H1 (cell line): ENCODE measurements around the gene FBXO34. TPM values are rescaled to one million over a fixed set of nuclear protein-coding genes. Genes with fewer than 3 reads are reported as not detected.

Experiments
- CTCF ChIA-PET: fragments of 300-600 bp; sonication (Branson Sonifier 250); formaldehyde crosslinking; loops from one replicate; lab custom pipeline; 2021; ENCODE audit not compliant: partially characterized antibody; lab: Charles Lee
- POLR2A ChIA-PET: fragments of 300-600 bp; sonication (Branson Sonifier 250); formaldehyde crosslinking; loops from one replicate; lab custom pipeline; 2021; ENCODE audit warnings: inconsistent platforms; ENCODE audit not compliant: partially characterized antibody; lab: Charles Lee
- DNase-seq, 2 experiments: peaks; one replicate each; pipeline versions ENCODE4 v3.0.0 to v3.0.0-alpha.2; 2010 to 2022; ENCODE audit warnings: low spot score in 2 of 2, low read depth in 1 of 2, mixed read lengths in 1 of 2
- FAIRE-seq: peaks from 2 replicates; lab custom pipeline; 2011; peaks lifted over from hg19 to GRCh38; lab: Jason Lieb, UNC
- H2AFZ ChIP-seq: 2 replicates; pipeline ENCODE4 v1.8.1; 2012; ENCODE audit warnings: low read length, inconsistent platforms
- H2AK5ac ChIP-seq: 2 replicates; pipeline ENCODE4 v1.6.1; 2013; ENCODE audit warnings: low read depth, low read length
- H2BK120ac ChIP-seq: replicated peaks from 2 replicates; pipeline ENCODE3; 2013; ENCODE audit warnings: low read depth, low read length, inconsistent platforms
- H2BK12ac ChIP-seq: 2 replicates; pipeline ENCODE4 v1.6.1; 2013; ENCODE audit warnings: low read depth, low read length
- H2BK15ac ChIP-seq: 2 replicates; pipeline ENCODE4 v1.6.1; 2013; ENCODE audit warnings: low read length
- H2BK20ac ChIP-seq: 2 replicates; pipeline ENCODE4 v1.6.1; 2013; ENCODE audit warnings: low read length
- H2BK5ac ChIP-seq: 2 replicates; pipeline ENCODE4 v1.6.1; 2013; ENCODE audit warnings: low read depth, low read length
- H3K14ac ChIP-seq: 2 replicates; pipeline ENCODE4 v1.6.1; 2013; ENCODE audit warnings: inconsistent platforms; ENCODE audit not compliant: insufficient read length
- H3K18ac ChIP-seq: 2 replicates; pipeline ENCODE4 v1.6.1; 2013; ENCODE audit warnings: low read length; ENCODE audit errors: extremely low read depth
- H3K23ac ChIP-seq: 2 replicates; pipeline ENCODE4 v1.6.1; 2013; ENCODE audit warnings: inconsistent platforms; ENCODE audit not compliant: insufficient read length
- H3K23me2 ChIP-seq: 2 replicates; pipeline ENCODE4 v1.6.1; 2013; ENCODE audit warnings: low read depth, low read length
- H3K27ac ChIP-seq: 2 replicates; pipeline ENCODE4 v1.6.1; 2011; ENCODE audit warnings: low read depth, low read length, inconsistent platforms
- H3K27me3 ChIP-seq, 4 experiments: replicated peaks in 1 of 4; 1 replicate in 1 of 4; 2 replicates in 3 of 4; pipeline versions ENCODE4 v1.6.1 to v1.8.1; 2011 to 2013; ENCODE audit warnings: low read length in 3 of 4, mild to moderate bottlenecking in 3 of 4, inconsistent platforms in 2 of 4, mixed read lengths in 2 of 4, moderate library complexity in 1 of 4; ENCODE audit not compliant: control insufficient read depth in 3 of 4, insufficient read depth in 3 of 4; ENCODE audit errors: extremely low read depth in 1 of 4
- H3K36me3 ChIP-seq, 4 experiments: 2 replicates each; pipeline versions ENCODE4 v1.6.1 to v1.8.1; 2011 to 2013; ENCODE audit warnings: mild to moderate bottlenecking in 4 of 4, low read length in 3 of 4, moderate library complexity in 2 of 4, control low read depth in 1 of 4, inconsistent platforms in 1 of 4; ENCODE audit not compliant: insufficient read depth in 4 of 4, control insufficient read depth in 2 of 4
- H3K4ac ChIP-seq: replicated peaks from 2 replicates; pipeline ENCODE3; 2013; ENCODE audit warnings: low read length, low read depth, mixed read lengths, inconsistent platforms; ENCODE audit not compliant: insufficient read length
- H3K4me1 ChIP-seq, 4 experiments: replicated peaks in 1 of 4; 1 replicate in 1 of 4; 2 replicates in 3 of 4; pipeline versions ENCODE4 v1.6.1 to v1.8.1; 2011 to 2013; ENCODE audit warnings: low read length in 3 of 4, inconsistent platforms in 2 of 4, mixed read lengths in 1 of 4; ENCODE audit not compliant: insufficient read depth in 4 of 4, control insufficient read depth in 3 of 4
- H3K4me2 ChIP-seq, 2 experiments: 2 replicates each; pipeline versions ENCODE4 v1.6.1 to v1.8.1; 2011 to 2013; ENCODE audit warnings: low read depth in 2 of 2, low read length in 2 of 2, control low read depth in 1 of 2, inconsistent platforms in 1 of 2, mild to moderate bottlenecking in 1 of 2; ENCODE audit not compliant: insufficient read depth in 1 of 2
- H3K4me3 ChIP-seq, 4 experiments: fragments of 200-600, 300-600 bp in 1 of 4; sonication (generic), shearing (Covaris generic), sonication (Bioruptor Twin) in 1 of 4; 2 replicates each; pipeline versions ENCODE4 v1.5.1 to v1.8.1; 2011 to 2016; ENCODE audit warnings: low read length in 4 of 4, low read depth in 3 of 4, control low read depth in 2 of 4, inconsistent platforms in 2 of 4, mild to moderate bottlenecking in 2 of 4, mixed read lengths in 1 of 4, moderate library complexity in 1 of 4; ENCODE audit not compliant: insufficient read depth in 2 of 4; ENCODE audit errors: extremely low read depth in 1 of 4
- H3K56ac ChIP-seq: replicated peaks from 2 replicates; pipeline ENCODE3; 2013; ENCODE audit warnings: low read depth, mild to moderate bottlenecking, mixed read lengths, low read length, inconsistent platforms; ENCODE audit not compliant: insufficient read length
- H3K79me1 ChIP-seq: 2 replicates; pipeline ENCODE4 v1.6.1; 2013; ENCODE audit warnings: low read depth, low read length, control low read depth
- H3K79me2 ChIP-seq, 2 experiments: 2 replicates each; pipeline versions ENCODE4 v1.6.1 to v1.8.1; 2012 to 2013; ENCODE audit warnings: low read length in 2 of 2, mild to moderate bottlenecking in 2 of 2, inconsistent platforms in 1 of 2; ENCODE audit not compliant: insufficient read depth in 2 of 2, control insufficient read depth in 1 of 2
- H3K9ac ChIP-seq, 4 experiments: replicated peaks in 1 of 4; 1 replicate in 1 of 4; 2 replicates in 3 of 4; pipeline versions ENCODE4 v1.6.1 to v1.8.1; 2011 to 2013; ENCODE audit warnings: low read depth in 3 of 4, low read length in 3 of 4, control low read depth in 2 of 4, mild to moderate bottlenecking in 2 of 4, moderate library complexity in 2 of 4, inconsistent platforms in 1 of 4; ENCODE audit errors: extremely low read depth in 1 of 4
- H3K9me3 ChIP-seq, 2 experiments: 2 replicates each; pipeline versions ENCODE4 v1.6.1 to v1.8.1; 2012 to 2013; ENCODE audit warnings: mild to moderate bottlenecking in 2 of 2, moderate library complexity in 2 of 2, control low read depth in 1 of 2, inconsistent platforms in 1 of 2, low read depth in 1 of 2, low read length in 1 of 2, mixed read lengths in 1 of 2; ENCODE audit not compliant: insufficient read depth in 2 of 2
- H4K20me1 ChIP-seq, 2 experiments: replicated peaks in 1 of 2; 2 replicates each; pipeline versions ENCODE3 to v1.8.1; 2011 to 2013; ENCODE audit warnings: inconsistent platforms in 2 of 2, low read length in 2 of 2, mild to moderate bottlenecking in 1 of 2; ENCODE audit not compliant: insufficient read depth in 2 of 2, control insufficient read depth in 1 of 2
- H4K5ac ChIP-seq: 2 replicates; pipeline ENCODE4 v1.6.1; 2013; ENCODE audit warnings: low read length, low read depth, mixed read lengths, inconsistent platforms; ENCODE audit not compliant: insufficient read length
- H4K8ac ChIP-seq: 2 replicates; pipeline ENCODE4 v1.8.0; 2013; ENCODE audit warnings: mild to moderate bottlenecking, moderate library complexity, low read length, inconsistent platforms; ENCODE audit not compliant: insufficient read depth; ENCODE audit errors: extremely low read depth
- H4K91ac ChIP-seq: replicated peaks from 2 replicates; pipeline ENCODE3; 2013; ENCODE audit warnings: low read length, mixed read lengths, inconsistent platforms; ENCODE audit not compliant: insufficient read length
- BRCA1 ChIP-seq: IDR thresholded peaks from 2 replicates; pipeline ENCODE4 v1.6.1; 2012; ENCODE audit warnings: low read depth, low read length, improper control_type of control experiment
- CEBPB ChIP-seq: IDR thresholded peaks from 2 replicates; pipeline ENCODE4 v1.6.1; 2012; ENCODE audit warnings: low read depth, low read length
- CTBP2 ChIP-seq: IDR thresholded peaks from 2 replicates; pipeline ENCODE4 v1.7.0; 2011; ENCODE audit warnings: borderline replicate concordance, mild to moderate bottlenecking, moderate library complexity, mixed read lengths, low read length; ENCODE audit not compliant: insufficient read depth, insufficient read length
- EP300 ChIP-seq, 2 experiments: IDR thresholded peaks; 1 replicate in 1 of 2; 2 replicates in 1 of 2; pipeline ENCODE4 v1.6.1; 2011 to 2012; ENCODE audit warnings: low read depth in 2 of 2, low read length in 2 of 2, mild to moderate bottlenecking in 2 of 2, borderline replicate concordance in 1 of 2, inconsistent platforms in 1 of 2, moderate library complexity in 1 of 2
- HDAC6 ChIP-seq: IDR thresholded peaks from one replicate; pipeline ENCODE4 v1.7.1; 2012; ENCODE audit warnings: low read depth, mild to moderate bottlenecking, inconsistent platforms, low read length, moderate library complexity
- JUN ChIP-seq: IDR thresholded peaks from 2 replicates; pipeline ENCODE4 v1.6.1; 2011; ENCODE audit warnings: low read depth, mild to moderate bottlenecking, improper control_type of control experiment, low read length
- NRF1 ChIP-seq: IDR thresholded peaks from 2 replicates; pipeline ENCODE4 v1.6.1; 2011; ENCODE audit warnings: mild to moderate bottlenecking, low read depth, low read length, improper control_type of control experiment
- PHF8 ChIP-seq: fragments of 200-600 bp; sonication (generic); conservative IDR thresholded peaks from 2 replicates; pipeline ENCODE4 v1.7.1; 2012; ENCODE audit warnings: low read depth, mild to moderate bottlenecking, inconsistent platforms, low read length, moderate library complexity
- RAD21 ChIP-seq, 2 experiments: IDR thresholded peaks in 1 of 2; conservative IDR thresholded peaks in 1 of 2; 2 replicates each; pipeline ENCODE4 v1.6.1; 2011; ENCODE audit warnings: low read depth in 2 of 2, low read length in 2 of 2, improper control_type of control experiment in 1 of 2, inconsistent platforms in 1 of 2, mild to moderate bottlenecking in 1 of 2, moderate library complexity in 1 of 2
- RFX5 ChIP-seq: IDR thresholded peaks from 2 replicates; pipeline ENCODE4 v1.6.1; 2011; ENCODE audit warnings: low read depth, low read length, improper control_type of control experiment, borderline replicate concordance
- SP2 ChIP-seq: IDR thresholded peaks from 2 replicates; pipeline ENCODE4 v1.6.1; 2012; ENCODE audit warnings: mild to moderate bottlenecking, low read length, inconsistent platforms
- SP4 ChIP-seq: IDR thresholded peaks from 2 replicates; pipeline ENCODE4 v1.6.1; 2012; ENCODE audit warnings: low read length, inconsistent platforms
- USF2 ChIP-seq: IDR thresholded peaks from 2 replicates; pipeline ENCODE4 v1.6.1; 2011; ENCODE audit warnings: low read length, improper control_type of control experiment
- WGBS, 2 experiments: shearing (Covaris generic) in 1 of 2; methylation state at CpG; one replicate each; pipeline versions ENCODE4 v1.1.6 to v1.1.7; 2013 to 2015; ENCODE audit warnings: low lambda C conversion rate in 2 of 2, mixed read lengths in 2 of 2, inconsistent platforms in 1 of 2, low coverage in 1 of 2, missing lambda C conversion rate in 1 of 2; ENCODE audit not compliant: insufficient replicate concordance in 2 of 2, insufficient coverage in 1 of 2, insufficient read length in 1 of 2; ENCODE audit errors: extremely low coverage in 1 of 2, missing lambda C conversion rate in 1 of 2; 5-methylcytosine and 5-hydroxymethylcytosine counted together
- polyA plus RNA-seq, 7 experiments: library from polyadenylated mRNA; depleted of rRNA in 3 of 7; stranded (reverse) in 5 of 7; unstranded in 2 of 7; fragments of >200 nt in 5 of 7; fragments of 200-250 nt in 2 of 7; gene quantifications; 1 replicate in 5 of 7; 2 replicates in 1 of 7; 4 replicates in 1 of 7; pipeline versions ENCODE4 v1.2.1 to v1.2.3, GENCODE V29; 2011 to 2013; ENCODE audit warnings: missing spikeins in 2 of 7, mixed read lengths in 2 of 7
- total RNA-seq: library from RNA; stranded (reverse); fragmentation: NEBNext Ultra II Directional; extraction: Animal tissue kit (Norgen Biotek cat#: 25700); gene quantifications from 2 replicates; pipeline ENCODE4 v1.2.1, GENCODE V29; 2021

Gene FBXO34
- total and polyA plus RNA-seq, 2 of the 8 experiments (the other 6 are each of a cell fraction or from before 2014, with no cell fraction given), result 7.0 to 14.4 TPM

DNA sequence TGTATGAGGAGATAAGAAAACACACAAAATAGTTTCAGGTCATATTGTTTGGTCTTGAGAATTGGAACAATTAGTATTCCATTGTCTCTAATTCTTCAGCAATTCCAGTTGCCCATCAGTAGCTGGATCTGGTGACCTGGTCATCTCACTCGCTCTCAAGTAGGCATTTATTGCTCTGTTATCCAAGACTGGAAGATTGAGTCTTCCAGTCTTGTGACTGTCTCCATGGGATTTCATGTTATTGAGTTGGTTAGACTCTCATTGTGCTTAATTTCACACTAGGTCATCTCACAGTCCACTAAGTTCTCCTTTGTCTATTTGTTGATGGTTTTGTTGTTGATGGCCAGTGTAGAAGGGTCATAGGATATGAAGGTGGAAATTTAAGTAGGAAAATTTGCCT, 47.5 kb downstream of the FBXO34 start:
- Histone ChIP-seq H2BK120ac (no peak overlapping the region), H4K8ac (no peak overlapping the region), H3K4ac (no peak overlapping the region), H2BK20ac (no peak overlapping the region), H3K18ac (no peak overlapping the region), H4K91ac (no peak overlapping the region), H3K4me1 (no peaks in the 10 kb centered on the region), H3K36me3 (peaks cover 0 to 1% (median 0%) of the 10 kb centered on the region in 4 experiments; a peak in 1 of 8 replicates), H4K5ac (no peak overlapping the region), H3K79me2 (peaks cover 0 to 3% of the 10 kb centered on the region in 2 experiments; a peak in 2 of 4 replicates), H3K23ac (no peak overlapping the region), H3K27ac (no peak overlapping the region), H4K20me1 (peaks cover 0 to 2% of the 10 kb centered on the region in 2 experiments), H3K9me3 (no peaks in the 10 kb centered on the region), H2BK15ac (no peak overlapping the region), H2AK5ac (no peak overlapping the region), H2AFZ (no peak overlapping the region), H3K14ac (no peak overlapping the region), H3K23me2 (no peaks in the 10 kb centered on the region), H3K4me3 (no peak overlapping the region), H2BK5ac (no peak overlapping the region), H3K4me2 (no peak overlapping the region), H3K27me3 (no peaks in the 10 kb centered on the region), H2BK12ac (no peak overlapping the region), H3K79me1 (no peaks in the 10 kb centered on the region; the same call in 1 of the 2 replicates), H3K56ac (no peak overlapping the region), H3K9ac (no peak overlapping the region)
- FAIRE-seq, result no peak
- no peak for DNase-seq
- WGBS, 2 experiments, result 90% methylated on average over 1 of the region's 1 CpG; no CpG with 5 or more reads in 1 of the 2 experiments
- ChIA-PET POLR2A (no interaction called here), CTCF (no interaction called here)
- TF ChIP-seq SP2, result no peak
- TF ChIP-seq RFX5, result no peak
- no peak for TF ChIP-seq CEBPB
- TF ChIP-seq BRCA1, result no peak
- no peak for TF ChIP-seq JUN
- no peak for TF ChIP-seq SP4
- no peak for TF ChIP-seq EP300 (IDR thresholded peaks at IDR 0.05; ENCODE audit: borderline replicate concordance in 1 of 2, low read depth in 2 of 2, low read length in 2 of 2)
- TF ChIP-seq CTBP2, result no peak
- TF ChIP-seq USF2, result no peak
- TF ChIP-seq NRF1, result no peak
- TF ChIP-seq PHF8, result no peak
- TF ChIP-seq HDAC6, result no peak
- no peak for TF ChIP-seq RAD21 (IDR thresholded peaks at IDR 0.05 in 1 of 2, conservative IDR thresholded peaks at IDR 0.05 in 1 of 2; ENCODE audit: low read depth in 2 of 2, low read length in 2 of 2)
